K562 (cell line): ENCODE data around the gene DTNB. TPM values are rescaled to one million over a fixed set of nuclear protein-coding genes. Genes with fewer than 3 reads are reported as not detected.

ENCODE experiments used
- ATAC-seq: fragments of 200-7000 bp; cut with Tn5 transposase; 3 replicates; pipeline ENCODE4 v1.9.1; 2020; ENCODE audit warnings: moderate library complexity
- Bru-seq: library from RNA; stranded (reverse); fragments of 400-500 nt; gene quantifications from one replicate; lab custom pipeline; 2021; lab: Mats Ljungman, UMichigan
- BruChase-seq, 2 experiments: library from RNA; stranded (reverse); fragments of 400-500 nt; gene quantifications; one replicate each; lab custom pipeline; 2021; lab: Mats Ljungman, UMichigan
- BruUV-seq: library from RNA; stranded (reverse); fragments of 400-500 nt; replicated peaks from 2 replicates; lab custom pipeline; 2021; lab: Mats Ljungman, UMichigan
- CTCF ChIA-PET: fragments of 300-600 bp; formaldehyde crosslinking; extraction: SDS; loops from one replicate; lab custom pipeline; 2021; ENCODE audit warnings: low intra/inter-chr PET ratio; lab: Yijun Ruan, JAX
- POLR2A ChIA-PET: fragments of 300-600, 350-650 bp; sonication (Branson Sonifier 250); formaldehyde crosslinking; extraction: SDS; loops from one replicate; lab custom pipeline; 2021; ENCODE audit warnings: antibody characterized with exemption, inconsistent platforms; lab: Yijun Ruan, JAX
- DNase-seq, 4 experiments: peaks; one replicate each; pipeline versions ENCODE4 v3.0.0 to v3.0.0-alpha.2; 2011 to 2018; ENCODE audit warnings: low spot score in 3 of 4, mixed read lengths in 3 of 4; ENCODE audit errors: extremely low read depth in 1 of 4
- FAIRE-seq: peaks from 2 replicates; lab custom pipeline; 2011; peaks lifted over from hg19 to GRCh38; lab: Jason Lieb, UNC
- H2AFZ ChIP-seq: 2 replicates; pipeline ENCODE4 v1.6.0; 2011; ENCODE audit warnings: low read depth, low read length, control low read depth, inconsistent platforms
- H3K27ac ChIP-seq: fragments of 200-600 bp; 3 replicates; pipeline ENCODE4 v1.8.0; 2011; ENCODE audit warnings: low read depth, mild to moderate bottlenecking, control low read depth, inconsistent platforms, low read length, moderate library complexity, mixed read lengths; ENCODE audit errors: extremely low read depth
- H3K27me3 ChIP-seq, 2 experiments: fragments of 300-600 bp in 1 of 2; 2 replicates in 1 of 2; 3 replicates in 1 of 2; pipeline versions ENCODE4 v1.6.0 to v1.8.0; 2011; ENCODE audit warnings: inconsistent platforms in 2 of 2, low read length in 2 of 2, mild to moderate bottlenecking in 1 of 2, mixed read lengths in 1 of 2, moderate library complexity in 1 of 2; ENCODE audit not compliant: control insufficient read depth in 2 of 2, insufficient read depth in 2 of 2
- H3K36me3 ChIP-seq: fragments of 300-600 bp; 3 replicates; pipeline ENCODE4 v1.8.0; 2011; ENCODE audit warnings: mild to moderate bottlenecking, low read length, inconsistent platforms; ENCODE audit not compliant: control insufficient read depth, insufficient read depth
- H3K4me1 ChIP-seq, 2 experiments: fragments of 200-600 bp in 1 of 2; replicated peaks in 1 of 2; 2 replicates in 1 of 2; 3 replicates in 1 of 2; pipeline versions ENCODE4 v1.5.1 to v1.8.0; 2011; ENCODE audit warnings: inconsistent platforms in 2 of 2, low read length in 2 of 2, mild to moderate bottlenecking in 1 of 2, mixed read lengths in 1 of 2, moderate library complexity in 1 of 2; ENCODE audit not compliant: control insufficient read depth in 2 of 2, insufficient read depth in 2 of 2
- H3K4me2 ChIP-seq: 2 replicates; pipeline ENCODE4 v1.6.1; 2011; ENCODE audit warnings: low read length, control low read depth, inconsistent platforms, mixed read lengths; ENCODE audit not compliant: insufficient read depth
- H3K4me3 ChIP-seq: fragments of 200-600 bp; sonication (generic), shearing (Covaris generic); 2 replicates; pipeline ENCODE4 v1.5.1; 2016; ENCODE audit warnings: control low read depth, inconsistent platforms
- H3K79me2 ChIP-seq: fragments of 200-600 bp; 3 replicates; pipeline ENCODE4 v1.8.0; 2011; ENCODE audit warnings: low read length, inconsistent platforms; ENCODE audit not compliant: control insufficient read depth, insufficient read depth
- H3K9ac ChIP-seq, 2 experiments: 2 replicates each; pipeline versions ENCODE4 v1.6.0 to v1.6.1; 2011; ENCODE audit warnings: low read depth in 2 of 2, low read length in 2 of 2, control low read depth in 1 of 2, inconsistent platforms in 1 of 2, mild to moderate bottlenecking in 1 of 2, mixed read lengths in 1 of 2; ENCODE audit not compliant: insufficient read depth in 1 of 2
- H3K9me1 ChIP-seq: one replicate; pipeline ENCODE4 v1.6.0; 2011; ENCODE audit warnings: inconsistent platforms, mild to moderate bottlenecking, low read length, moderate library complexity; ENCODE audit not compliant: control insufficient read depth, insufficient read depth
- H3K9me3 ChIP-seq: replicated peaks from 2 replicates; pipeline ENCODE4 v1.5.1; 2011; ENCODE audit warnings: low read depth, low read length, inconsistent platforms; ENCODE audit not compliant: control insufficient read depth, insufficient read depth
- H4K20me1 ChIP-seq: replicated peaks from 2 replicates; pipeline ENCODE4 v1.6.1; 2011; ENCODE audit warnings: low read length, inconsistent platforms, mixed read lengths; ENCODE audit not compliant: control insufficient read depth, insufficient read depth
- HEY1 ChIP-seq: fragments of 250-450 bp; sonication (Bioruptor Pico); IDR thresholded peaks from 2 replicates; pipeline ENCODE4 v1.5.0; 2020; ENCODE audit warnings: mild to moderate bottlenecking, moderate library complexity, borderline replicate concordance
- HNRNPUL1 ChIP-seq: fragments of 200-400 bp; formaldehyde crosslinking; IDR thresholded peaks from 2 replicates; pipeline ENCODE4 v1.6.1; 2017; ENCODE audit warnings: low read length
- KDM5B ChIP-seq: fragments of 200-600 bp; sonication (generic); IDR thresholded peaks from 2 replicates; pipeline ENCODE4 v1.6.1; 2012; ENCODE audit warnings: low read depth, mild to moderate bottlenecking, moderate library complexity, low read length, control low read depth, inconsistent platforms; ENCODE audit not compliant: insufficient replicate concordance
- NFXL1 ChIP-seq: fragments of 450-650 bp; formaldehyde crosslinking; IDR thresholded peaks from 2 replicates; pipeline ENCODE4 v1.4.0; 2021; ENCODE audit warnings: mild to moderate bottlenecking
- PHF21A ChIP-seq: fragments of 450-650 bp; IDR thresholded peaks from 2 replicates; pipeline ENCODE4 v1.6.1; 2017; ENCODE audit warnings: low read depth, borderline replicate concordance
- PHF8 ChIP-seq: fragments of 200-600 bp; sonication (generic); IDR thresholded peaks from 2 replicates; pipeline ENCODE4 v1.6.1; 2012; ENCODE audit warnings: mixed run types, mild to moderate bottlenecking, inconsistent platforms, low read length, moderate library complexity, borderline replicate concordance
- RBFOX2 ChIP-seq: fragments of 200-400 bp; formaldehyde crosslinking; IDR thresholded peaks from 2 replicates; pipeline ENCODE4 v1.6.1; 2017; ENCODE audit warnings: low read depth, mild to moderate bottlenecking, low read length, moderate library complexity
- ZNF253 ChIP-seq: fragments of 250-450 bp; sonication (Bioruptor Pico); conservative IDR thresholded peaks from 2 replicates; pipeline ENCODE4 v1.6.1; 2021; ENCODE audit warnings: mild to moderate bottlenecking
- ZNF431 ChIP-seq: sonication (generic); formaldehyde crosslinking; IDR thresholded peaks from 2 replicates; pipeline ENCODE4 v1.8.0; 2022; ENCODE audit warnings: mild to moderate bottlenecking, missing genetic modification reagents
- WGBS: fragments of 100-300 bp; shearing (Covaris generic); methylation state at CpG from one replicate; pipeline ENCODE4 v1.1.6; 2016; ENCODE audit warnings: low coverage, mixed read lengths; ENCODE audit not compliant: insufficient coverage; ENCODE audit errors: missing lambda C conversion rate; 5-methylcytosine and 5-hydroxymethylcytosine counted together
- in situ Hi-C: fragments of 300-500 bp; cut with MboI; formaldehyde crosslinking; loops from 4 replicates; pipeline ENCODE4 v1.15.0; 2018; ENCODE audit warnings: inconsistent platforms, mixed read lengths
- intact Hi-C: fragments of 100-400 bp; cut with micrococcal nuclease; formaldehyde crosslinking; loops from 2 replicates; pipeline ENCODE4 v1.14.2; 2022
- long read RNA-seq, 3 experiments: library from polyadenylated mRNA in 2 of 3; library from RNA in 1 of 3; unstranded in 2 of 3; stranded (forward) in 1 of 3; transcript quantifications; one replicate each; pipeline ENCODE4 v2.0.0, GENCODE V29; 2019 to 2022
- polyA minus RNA-seq, 3 experiments: library from RNA; depleted of rRNA, polyadenylated mRNA; stranded (reverse); fragments of >200 nt; gene quantifications; 2 replicates each; pipeline ENCODE4 v1.2.3, GENCODE V29; 2011
- polyA plus RNA-seq, 8 experiments: library from polyadenylated mRNA; depleted of rRNA in 4 of 8; stranded (reverse) in 5 of 8; unstranded in 3 of 8; fragments of >200 nt; fragmentation: Nextera tagmentation in 2 of 8; fragmentation: Illumina TruSeq in 1 of 8; extraction: Ambion mirVana in 2 of 8; extraction: Trizol in 1 of 8; gene quantifications; 2 replicates each; pipeline versions ENCODE4 v1.2.1 to v1.2.3, GENCODE V29; 2011 to 2014; ENCODE audit warnings: inconsistent platforms in 1 of 8, missing spikeins in 1 of 8
- total RNA-seq, 7 experiments: library from RNA; depleted of rRNA in 6 of 7; stranded (reverse); fragments of >200 nt in 6 of 7; fragmentation: Illumina TruSeq in 2 of 7; extraction: Trizol in 2 of 7; gene quantifications; 2 replicates each; pipeline versions ENCODE4 v1.2.1 to v1.2.3, GENCODE V29; 2011 to 2021; ENCODE audit warnings: low replicate concordance in 1 of 7
- TF ChIP-seq, protein P1 (sequence below): fragments of 450-650 bp; IDR thresholded peaks from 2 replicates; pipeline ENCODE4 v1.6.1; 2016; ENCODE audit warnings: low read depth, mild to moderate bottlenecking, moderate library complexity
- TF ChIP-seq, protein P2 (sequence below): fragments of 200-800 bp; sonication (Bioruptor generic); IDR thresholded peaks from 2 replicates; pipeline ENCODE4 v1.6.1; 2017; ENCODE audit warnings: missing genetic modification characterization, missing compliant biosample characterization

The DTNB gene
- 2.9 and 4.1 TPM in 2 replicates for total RNA-seq (2011; cell fraction: chromatin; rRNA removed; ENCODE audit: low replicate concordance)
- 1.3 and 1.6 TPM in 2 replicates for total RNA-seq (2011; cell fraction: nucleolus; rRNA removed)
- total RNA-seq (2011; cell fraction: nucleoplasm; rRNA removed), result 2.0 and 2.5 TPM in 2 replicates
- total RNA-seq (2014; rRNA removed) (0.12 and 0.77 TPM in 2 replicates), total RNA-seq (2014; rRNA removed; fragmentation: Illumina TruSeq; extraction: Trizol) (0.33 and 0.70 TPM in 2 replicates), total RNA-seq (2015; rRNA removed; fragmentation: Illumina TruSeq; extraction: Trizol) (0.49 TPM in 1 of 2 replicates, not detected in the other), total RNA-seq (2021) (0.81 and 0.82 TPM in 2 replicates), polyA plus RNA-seq (2011; rRNA removed) (1.1 and 2.0 TPM in 2 replicates), polyA plus RNA-seq (2014; fragmentation: Illumina TruSeq; extraction: Trizol) (0.65 and 0.75 TPM in 2 replicates), polyA plus RNA-seq (2014; fragmentation: Nextera tagmentation; extraction: Ambion mirVana) (under 1 TPM in 1 of 2 experiments, not detected in 1; 0.18 TPM), polyA plus RNA-seq (2014; rRNA removed) (0.08 and 0.81 TPM in 2 replicates), polyA minus RNA-seq (2011; rRNA and poly(A)+ RNA removed) (0.69 and 0.81 TPM in 2 replicates), Bru-seq, nascent RNA (percentile 25 among the genes with signal in this experiment), BruChase-seq, experiment 1, labeled RNA remaining after a 2-hour chase (percentile 22 among the genes with signal in this experiment), BruChase-seq, experiment 2, labeled RNA remaining after a 6-hour chase (percentile 21 among the genes with signal in this experiment)
- 0.81 and 0.95 TPM in 2 replicates for polyA plus RNA-seq (2011; cell fraction: cytosol; rRNA removed)
- 0.87 and 1.4 TPM in 2 replicates for polyA plus RNA-seq (2011; cell fraction: nucleus; rRNA removed)
- polyA plus RNA-seq (2012), result 0.39 and 0.53 TPM in 2 replicates
- polyA minus RNA-seq (2011; cell fraction: cytosol; rRNA and poly(A)+ RNA removed), result not detected in 2 replicates
- 0.44 and 0.67 TPM in 2 replicates for polyA minus RNA-seq (2011; cell fraction: nucleus; rRNA and poly(A)+ RNA removed)
- long read RNA-seq, experiment 1, result 0 reads
- long read RNA-seq, experiment 2, result 0 reads
- long read RNA-seq, experiment 3, partial matches to known transcripts, result 0 of 1 reads
- long read RNA-seq, experiment 3, other reads (novel, unspliced or antisense), result 1 of 1 reads

DNA sequence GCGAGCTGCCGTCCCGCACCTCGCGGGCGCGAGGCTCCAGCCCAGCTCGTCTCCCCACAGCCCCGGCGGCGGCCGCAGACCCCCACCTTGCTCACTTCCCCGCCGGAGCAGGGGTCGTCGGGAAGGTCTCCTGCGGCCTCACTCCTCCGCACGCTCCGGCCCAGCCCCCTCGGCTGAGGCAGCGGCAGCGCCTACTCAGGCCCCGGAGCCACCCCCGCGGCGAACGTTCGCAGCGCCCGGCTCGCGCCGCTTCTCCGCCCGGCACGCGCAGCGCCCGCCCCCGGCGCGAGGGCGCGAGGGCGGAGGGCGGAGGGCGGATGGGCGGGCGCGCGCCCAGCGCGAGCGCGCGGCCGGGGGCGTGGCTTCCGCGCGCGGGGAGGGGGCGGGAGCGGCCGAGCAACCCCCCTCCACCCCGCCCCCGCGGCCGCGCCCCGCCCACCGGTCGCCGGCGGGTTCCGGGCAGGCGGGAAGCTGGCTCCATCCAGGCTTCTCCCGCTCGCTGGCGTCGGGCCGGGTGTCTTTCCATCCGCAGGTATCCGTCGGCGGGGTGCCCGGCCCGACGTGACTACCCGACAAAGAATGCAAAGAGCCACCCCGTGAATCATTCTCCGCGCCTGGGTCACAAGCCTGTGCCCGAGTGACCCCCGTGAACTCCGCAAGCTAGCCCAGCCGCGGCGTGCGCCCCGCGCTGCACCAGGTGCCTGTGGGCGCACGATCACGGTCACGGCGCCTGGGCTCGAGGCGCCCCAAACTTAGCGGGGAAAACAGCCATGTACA, at the start of gene DTNB:
TSS of gene DTNB (minus strand) at position 278 of the 777 bp plus-strand sequence. CDS start 20,917 bp downstream, outside the sequence.
- Histone ChIP-seq H4K20me1 (no peaks in the 10 kb centered on the region), H3K4me2 (peak within 1 kb of the TSS; percentile 69), H3K27me3 (peaks cover 12 to 43% of the 10 kb centered on the region in 2 experiments), H3K4me3 (peak within 1 kb of the TSS; percentile 46), H3K9me1 (no peaks in the 10 kb centered on the region), H3K79me2 (no peaks in the 10 kb centered on the region), H3K9ac (peak within 1 kb of the TSS in 1 of 2 experiments; percentile 90; a peak in 2 of 4 replicates), H3K4me1 (peaks cover 0 to 13% of the 10 kb centered on the region in 2 experiments; a peak in 2 of 5 replicates), H3K36me3 (no peaks in the 10 kb centered on the region), H3K27ac (no peak within 1 kb of the TSS), H2AFZ (peak within 1 kb of the TSS; percentile 95), H3K9me3 (no peaks in the 10 kb centered on the region)
- peak; percentile 76 to 98 (median 94) for DNase-seq
- BruUV-seq, result no TSS peak
- ChIA-PET CTCF (no interaction called here), POLR2A (interaction anchor here (1.0 kb wide), 2 partner anchors 22 to 65 kb away, joined by 3 to 4 read pairs; no protein-coding TSS in a partner anchor)
- intact Hi-C loops (no loop called here), in situ Hi-C loops (no loop called here)
- ATAC-seq, result peak; percentile 96
- WGBS, result 24% methylated on average over 44 of the region's 111 CpGs
- no peak for FAIRE-seq
- TF ChIP-seq NFXL1 (CRISPR knock-in tag) (no peak), HEY1 (CRISPR knock-in tag) (no peak), PHF21A (no peak), ZNF431 (CRISPR knock-in tag) (0 out of 2 replicates have a peak, but pooled peaks have one; percentile 38), PHF8 (peak; percentile 22; the same call in 1 of the 2 replicates), HNRNPUL1 (no peak), ZNF253 (CRISPR knock-in tag) (no peak), KDM5B (no peak), RBFOX2 (peak; percentile 42; the same call in 1 of the 2 replicates)
- TF ChIP-seq, protein P1, sequence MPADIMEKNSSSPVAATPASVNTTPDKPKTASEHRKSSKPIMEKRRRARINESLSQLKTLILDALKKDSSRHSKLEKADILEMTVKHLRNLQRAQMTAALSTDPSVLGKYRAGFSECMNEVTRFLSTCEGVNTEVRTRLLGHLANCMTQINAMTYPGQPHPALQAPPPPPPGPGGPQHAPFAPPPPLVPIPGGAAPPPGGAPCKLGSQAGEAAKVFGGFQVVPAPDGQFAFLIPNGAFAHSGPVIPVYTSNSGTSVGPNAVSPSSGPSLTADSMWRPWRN, result 0 out of 2 replicates have a peak, but pooled peaks have one; percentile 38
- TF ChIP-seq, protein P2, sequence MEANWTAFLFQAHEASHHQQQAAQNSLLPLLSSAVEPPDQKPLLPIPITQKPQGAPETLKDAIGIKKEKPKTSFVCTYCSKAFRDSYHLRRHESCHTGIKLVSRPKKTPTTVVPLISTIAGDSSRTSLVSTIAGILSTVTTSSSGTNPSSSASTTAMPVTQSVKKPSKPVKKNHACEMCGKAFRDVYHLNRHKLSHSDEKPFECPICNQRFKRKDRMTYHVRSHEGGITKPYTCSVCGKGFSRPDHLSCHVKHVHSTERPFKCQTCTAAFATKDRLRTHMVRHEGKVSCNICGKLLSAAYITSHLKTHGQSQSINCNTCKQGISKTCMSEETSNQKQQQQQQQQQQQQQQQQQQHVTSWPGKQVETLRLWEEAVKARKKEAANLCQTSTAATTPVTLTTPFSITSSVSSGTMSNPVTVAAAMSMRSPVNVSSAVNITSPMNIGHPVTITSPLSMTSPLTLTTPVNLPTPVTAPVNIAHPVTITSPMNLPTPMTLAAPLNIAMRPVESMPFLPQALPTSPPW (CRISPR knock-in tag), result peak; percentile 82
